Heart right ventricle (tissue), 16 donors: ENCODE measurements around the gene S100A2. TPM values are rescaled to one million over a fixed set of nuclear protein-coding genes. Genes with fewer than 3 reads are reported as not detected.
"Not testable (repeated sequence)": the region's sequence is repeated elsewhere in the genome, so short reads cannot be mapped to it uniquely, and the experiment has no call there.

Source experiments
- ATAC-seq, 8 donors: fragments of 200-7000 bp; cut with Tn5 transposase; one replicate each; pipeline ENCODE4 v1.9.1; 2020; ENCODE audit warnings: mild to moderate bottlenecking in 8 of 8, moderate library complexity in 8 of 8, moderate number of reproducible peaks in 1 of 8
- DNase-seq, 2 donors: peaks; one replicate each; pipeline ENCODE4 v3.0.0-alpha.2; 2020
- H3K27ac ChIP-seq, 10 donors: fragments of 200-600 bp; sonication (generic) in 2 of 10; one replicate each; pipeline versions ENCODE4 v1.5.0 to v1.8.0; 2020 to 2022; ENCODE audit warnings: mild to moderate bottlenecking in 3 of 10
- H3K27me3 ChIP-seq, 7 donors: fragments of 200-600 bp; one replicate each; pipeline ENCODE4 v1.8.0; 2021 to 2022; ENCODE audit warnings: mild to moderate bottlenecking in 2 of 7
- H3K36me3 ChIP-seq, 9 donors: fragments of 200-600 bp; sonication (generic) in 1 of 9; one replicate each; pipeline versions ENCODE4 v1.5.0 to v1.8.0; 2020 to 2022; ENCODE audit warnings: mild to moderate bottlenecking in 2 of 9
- H3K4me1 ChIP-seq, 9 donors: fragments of 200-600 bp; sonication (generic) in 1 of 9; one replicate each; pipeline versions ENCODE4 v1.5.0 to v1.8.0; 2020 to 2022; ENCODE audit warnings: mild to moderate bottlenecking in 4 of 9
- H3K4me3 ChIP-seq, 10 donors: fragments of 200-600 bp; sonication (generic) in 2 of 10; one replicate each; pipeline versions ENCODE4 v1.5.0 to v1.8.0; 2020 to 2022; ENCODE audit warnings: mild to moderate bottlenecking in 7 of 10, moderate library complexity in 2 of 10
- H3K9me3 ChIP-seq, 11 donors: fragments of 200-600 bp in 10 of 11; sonication (generic) in 2 of 11; one replicate each; pipeline versions ENCODE4 v1.5.0 to v1.8.0; 2013 to 2022; ENCODE audit warnings: mild to moderate bottlenecking in 2 of 11, control low read depth in 1 of 11, moderate library complexity in 1 of 11
- WGBS, 2 donors: extraction: QIAGEN DNeasy Blood & Tissue Kit; methylation state at CpG; one replicate each; pipeline ENCODE4 v1.1.7; 2013; ENCODE audit warnings: inconsistent platforms in 1 of 2; 5-methylcytosine and 5-hydroxymethylcytosine counted together
- intact Hi-C, 10 donors: fragments of 100-400 bp; cut with DNase I; formaldehyde crosslinking; loops; one replicate each; pipeline versions ENCODE4 v1.11.1 to v1.14.2; 2022
- polyA plus RNA-seq, 2 donors: library from polyadenylated mRNA; stranded (reverse); fragments of 200-250 nt; gene quantifications; one replicate each; pipeline ENCODE4 v1.2.3, GENCODE V29; 2013
- total RNA-seq, 10 donors: library from RNA; stranded (reverse); fragmentation: NEBNext Ultra II Directional in 3 of 10; extraction: Animal tissue kit (Norgen Biotek cat#: 25700) in 3 of 10; gene quantifications; one replicate each; pipeline versions ENCODE4 v1.2.1 to v1.2.4, GENCODE V29; 2021 to 2023
- TF ChIP-seq, protein P1 (sequence below), 9 donors: fragments of 200-600 bp; sonication (generic) in 2 of 9; IDR thresholded peaks; one replicate each; pipeline versions ENCODE4 v1.5.0 to v1.8.0; 2021 to 2022; ENCODE audit warnings: antibody characterized with exemption in 9 of 9, mild to moderate bottlenecking in 5 of 9, moderate library complexity in 1 of 9
- donor health status: Arrhythmogenic right ventricular cardiomyopathy.
- donor health status: ischemic (EF 13 %, LVEDD 7.1; RV severe dilation, severe dysfunction).
- donor health status: healthy with polysubstance abuse.
- donor health status: DM: no; HTN: yes; CAD: no.
- donor health status: DM: no; HTN: no; CAD: no.
- donor health status: ischemic (EF 25% LVEDD 6.9; RV normal size, moderate dysfunction).
- donor health status: ischemic (EF 25% LVEDD 5.7; RV mildly dilated, moderate dysfunction).
- donor health status: healthy.
- donor health status: DM: yes; HTN: yes; CAD: no.
- donor health status: Ischemic cardiomyopathy.
- donor health status: ischemic (EF 35%, LVEDD 5.7; RV mildly dilated, moderate dysfunction).
- donor health status: nonischemic (EF 11% LVEDD 7.7; RV severe dilation, severe dysfunction).
- donor health status: DM: yes; HTN: yes; CAD: no.
- donor health status: PGD.
- donor health status: ischemic (EF 29% LVEDD 5.4; RV normal size, mild dysfunction).
- donor health status: nonischemic (EF 23%, LVEDD 6.1; RV moderate dilation, normal function).

Gene S100A2
- total and polyA plus RNA-seq, 12 donors: 1.2 to 7.4 (median 3.1) TPM; not detected in 1

DNA sequence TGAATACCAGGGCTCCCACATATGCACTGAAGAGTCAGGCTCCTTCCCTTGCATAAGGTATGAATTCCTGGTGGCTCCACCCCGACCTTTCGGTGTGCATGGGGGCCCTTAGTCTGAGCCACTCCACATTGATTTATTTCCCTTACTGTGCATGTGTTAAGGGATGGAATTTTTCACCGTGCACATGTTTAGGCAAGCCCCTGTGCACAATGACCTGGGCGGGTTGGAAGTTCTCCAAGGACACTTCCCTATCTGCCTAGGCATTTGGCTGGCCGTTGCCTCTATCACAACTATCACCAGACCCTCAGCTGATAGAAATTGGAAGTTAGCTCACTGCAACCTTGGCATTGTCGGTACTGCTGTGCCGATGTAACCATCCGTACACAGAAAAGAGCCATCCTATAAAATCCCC, 39.5 kb downstream of the S100A2 start:
- H3K27me3 ChIP-seq: no peaks in the 10 kb centered on the region
- 29 to 33% methylated on average over 8 of the region's 8 CpGs for WGBS, 2 donors
- H3K36me3 ChIP-seq: no peaks in the 10 kb centered on the region
- ATAC-seq (peak in 4 of 8 donors; percentile 19 to 37 (median 28)), DNase-seq (no peak)
- no peak overlapping the region for H3K4me3 ChIP-seq
- TF ChIP-seq, protein P1, sequence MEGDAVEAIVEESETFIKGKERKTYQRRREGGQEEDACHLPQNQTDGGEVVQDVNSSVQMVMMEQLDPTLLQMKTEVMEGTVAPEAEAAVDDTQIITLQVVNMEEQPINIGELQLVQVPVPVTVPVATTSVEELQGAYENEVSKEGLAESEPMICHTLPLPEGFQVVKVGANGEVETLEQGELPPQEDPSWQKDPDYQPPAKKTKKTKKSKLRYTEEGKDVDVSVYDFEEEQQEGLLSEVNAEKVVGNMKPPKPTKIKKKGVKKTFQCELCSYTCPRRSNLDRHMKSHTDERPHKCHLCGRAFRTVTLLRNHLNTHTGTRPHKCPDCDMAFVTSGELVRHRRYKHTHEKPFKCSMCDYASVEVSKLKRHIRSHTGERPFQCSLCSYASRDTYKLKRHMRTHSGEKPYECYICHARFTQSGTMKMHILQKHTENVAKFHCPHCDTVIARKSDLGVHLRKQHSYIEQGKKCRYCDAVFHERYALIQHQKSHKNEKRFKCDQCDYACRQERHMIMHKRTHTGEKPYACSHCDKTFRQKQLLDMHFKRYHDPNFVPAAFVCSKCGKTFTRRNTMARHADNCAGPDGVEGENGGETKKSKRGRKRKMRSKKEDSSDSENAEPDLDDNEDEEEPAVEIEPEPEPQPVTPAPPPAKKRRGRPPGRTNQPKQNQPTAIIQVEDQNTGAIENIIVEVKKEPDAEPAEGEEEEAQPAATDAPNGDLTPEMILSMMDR (IDR thresholded peaks at IDR 0.05): no peak
- no peaks in the 10 kb centered on the region for H3K9me3 ChIP-seq
- H3K27ac ChIP-seq: peak overlapping the region in 1 of 10 donors; percentile 18
- peaks cover 0 to 19% (median 14%) of the 10 kb centered on the region in 9 donors for H3K4me1 ChIP-seq
- intact Hi-C loops: no loop called here

DNA sequence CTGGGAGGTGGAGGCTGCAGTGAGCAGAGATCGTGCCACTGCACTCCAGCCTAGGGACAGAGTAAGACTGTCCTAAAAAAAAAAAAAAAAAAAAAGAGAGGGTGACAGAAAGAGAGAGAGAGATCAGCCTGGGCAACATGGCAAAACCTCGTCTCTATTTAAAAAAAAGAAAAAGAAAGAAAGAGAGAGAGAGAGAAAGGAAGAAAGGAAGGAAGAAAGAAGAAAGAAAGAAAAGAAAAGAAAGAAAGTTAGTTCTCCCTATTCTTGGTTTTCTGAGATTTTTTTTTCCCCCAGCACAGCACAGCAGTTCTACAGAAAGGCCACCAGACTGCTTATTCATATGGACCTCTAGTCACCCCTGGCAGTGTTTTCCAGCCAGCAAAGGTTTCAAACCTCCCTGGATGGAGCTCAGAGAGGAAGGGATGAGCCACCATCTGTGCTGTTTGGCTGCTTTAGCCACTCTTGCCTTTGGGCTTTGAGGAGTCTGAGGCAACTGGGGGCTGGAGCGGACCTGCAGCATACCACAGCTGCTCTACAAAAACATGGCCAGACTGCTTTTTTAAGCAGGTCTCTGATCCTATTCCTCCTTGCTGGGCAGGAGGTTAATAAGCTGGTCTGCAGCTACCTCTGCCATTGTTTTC, 40.4 kb downstream of the S100A2 start:
- no peak for DNase-seq
- intact Hi-C loops: no loop called here
- peak overlapping the region in 1 of 10 donors; percentile 14 for H3K27ac ChIP-seq
- no peaks in the 10 kb centered on the region for H3K9me3 ChIP-seq
- no peaks in the 10 kb centered on the region for H3K36me3 ChIP-seq
- H3K4me1 ChIP-seq: peaks cover 0 to 19% (median 14%) of the 10 kb centered on the region in 9 donors
- no peak overlapping the region for H3K4me3 ChIP-seq
- WGBS, 2 donors: 50 to 65% methylated on average over 3 of the region's 3 CpGs
- ATAC-seq: peak in 5 of 8 donors; percentile 44 to 81 (median 50)
- TF ChIP-seq, protein P1 (IDR thresholded peaks at IDR 0.05): no peak
- no peaks in the 10 kb centered on the region for H3K27me3 ChIP-seq

DNA sequence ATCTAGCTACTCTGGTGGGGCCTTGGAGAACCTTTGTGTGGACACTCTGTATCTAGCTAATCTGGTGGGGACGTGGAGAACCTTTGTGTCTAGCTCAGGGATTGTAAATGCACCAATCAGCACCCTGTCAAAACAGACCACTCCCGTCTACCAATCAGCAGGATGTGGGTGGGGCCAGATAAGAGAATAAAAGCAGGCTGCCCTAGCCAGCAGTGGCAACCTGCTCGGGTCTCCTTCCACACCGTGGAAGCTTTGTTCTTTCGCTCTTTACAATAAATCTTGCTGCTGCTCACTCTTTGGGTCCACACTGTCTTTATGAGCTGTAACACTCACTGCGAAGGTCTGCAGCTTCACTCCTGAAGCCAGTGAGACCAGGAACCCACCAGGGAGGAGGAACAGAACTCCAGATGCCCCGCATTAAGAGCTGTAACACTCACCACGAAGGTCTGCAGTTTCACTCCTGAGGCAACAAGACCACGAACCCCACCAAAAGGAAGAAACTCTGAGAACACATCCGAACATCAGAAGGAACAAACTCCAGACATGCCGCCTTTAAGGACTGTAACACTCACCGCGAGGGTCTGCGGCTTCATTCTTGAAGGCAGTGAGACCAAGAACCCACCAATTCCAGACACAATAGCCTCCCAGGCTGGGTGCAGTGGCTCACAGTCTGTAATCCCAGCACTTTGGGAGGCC, 43.1 kb downstream of the S100A2 start:
- 78 to 80% methylated on average over 13 to 14 of the region's 14 CpGs for WGBS, 2 donors
- H3K4me3 ChIP-seq, DNase-seq, ATAC-seq, intact Hi-C loops, H3K36me3 ChIP-seq, H3K27ac ChIP-seq, H3K27me3 ChIP-seq, H3K9me3 ChIP-seq: not testable (repeated sequence)
- H3K4me1 ChIP-seq: peaks cover 0 to 28% (median 14%) of the 10 kb centered on the region in 9 donors

DNA sequence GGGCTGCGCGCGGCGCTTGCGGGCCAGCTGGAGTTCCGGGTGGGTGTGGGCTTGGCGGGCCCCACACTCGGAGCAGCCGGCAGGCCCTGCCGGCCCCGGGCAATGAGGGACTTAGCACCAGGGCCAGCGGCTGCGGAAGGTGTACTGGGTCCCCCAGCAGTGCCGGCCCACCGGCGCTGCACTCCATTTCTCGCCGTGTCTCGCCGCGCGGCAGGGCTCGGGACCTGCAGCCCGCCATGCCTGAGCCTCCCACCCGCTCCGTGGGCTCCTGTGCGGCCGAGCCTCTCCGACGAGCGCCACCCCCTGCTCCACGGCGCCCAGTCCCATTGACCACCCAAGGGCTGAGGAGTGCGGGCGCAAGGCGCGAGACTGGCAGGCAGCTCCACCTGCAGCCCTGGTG, 43.8 kb downstream of the S100A2 start:
- H3K27ac ChIP-seq, DNase-seq, H3K4me3 ChIP-seq, H3K27me3 ChIP-seq, H3K9me3 ChIP-seq, intact Hi-C loops, H3K36me3 ChIP-seq, ATAC-seq: not testable (repeated sequence)
- 97% methylated on average over 33 to 37 of the region's 37 CpGs for WGBS, 2 donors
- H3K4me1 ChIP-seq: peaks cover 0 to 28% (median 14%) of the 10 kb centered on the region in 9 donors

DNA sequence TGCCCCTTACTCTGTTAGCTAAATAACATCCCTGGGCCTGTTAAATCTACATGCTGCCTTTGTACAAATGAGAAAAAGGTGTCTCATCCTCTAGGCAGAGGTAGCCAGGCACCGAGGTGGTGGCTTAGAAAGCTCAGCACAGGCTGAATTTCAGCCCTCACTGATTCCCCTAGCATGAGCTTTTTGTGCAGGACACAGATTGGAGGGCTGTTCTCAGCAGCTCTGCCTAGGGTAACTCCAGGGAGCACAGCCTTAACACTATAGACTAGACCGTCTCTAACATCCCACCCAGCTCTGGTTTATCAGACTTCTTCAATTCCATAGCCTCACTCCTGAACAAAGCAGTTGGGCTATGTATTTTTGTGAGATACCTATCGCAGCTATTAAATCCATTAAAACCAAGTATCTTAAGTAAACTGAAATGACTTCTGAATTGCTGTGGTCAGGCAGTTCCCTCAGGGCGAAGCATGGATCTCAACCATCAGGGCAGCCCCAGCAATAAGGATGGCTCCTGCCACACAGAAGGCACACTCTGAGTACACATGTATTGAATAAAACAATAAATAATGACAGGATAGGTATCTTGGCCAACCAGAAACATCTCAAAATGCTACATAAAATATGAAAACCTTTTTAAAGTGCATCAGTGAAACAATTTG, 44.7 kb downstream of the S100A2 start:
- ATAC-seq: no peak
- intact Hi-C loops: no loop called here
- no peak for DNase-seq
- 92 to 96% methylated on average over 4 of the region's 4 CpGs for WGBS, 2 donors
- peaks cover 0 to 25% (median 8%) of the 10 kb centered on the region in 9 donors for H3K4me1 ChIP-seq
- no peaks in the 10 kb centered on the region for H3K9me3 ChIP-seq
- TF ChIP-seq, protein P1 (IDR thresholded peaks at IDR 0.05): no peak
- H3K27me3 ChIP-seq: no peaks in the 10 kb centered on the region
- H3K27ac ChIP-seq: no peak overlapping the region
- no peak overlapping the region for H3K4me3 ChIP-seq
- no peaks in the 10 kb centered on the region for H3K36me3 ChIP-seq

DNA sequence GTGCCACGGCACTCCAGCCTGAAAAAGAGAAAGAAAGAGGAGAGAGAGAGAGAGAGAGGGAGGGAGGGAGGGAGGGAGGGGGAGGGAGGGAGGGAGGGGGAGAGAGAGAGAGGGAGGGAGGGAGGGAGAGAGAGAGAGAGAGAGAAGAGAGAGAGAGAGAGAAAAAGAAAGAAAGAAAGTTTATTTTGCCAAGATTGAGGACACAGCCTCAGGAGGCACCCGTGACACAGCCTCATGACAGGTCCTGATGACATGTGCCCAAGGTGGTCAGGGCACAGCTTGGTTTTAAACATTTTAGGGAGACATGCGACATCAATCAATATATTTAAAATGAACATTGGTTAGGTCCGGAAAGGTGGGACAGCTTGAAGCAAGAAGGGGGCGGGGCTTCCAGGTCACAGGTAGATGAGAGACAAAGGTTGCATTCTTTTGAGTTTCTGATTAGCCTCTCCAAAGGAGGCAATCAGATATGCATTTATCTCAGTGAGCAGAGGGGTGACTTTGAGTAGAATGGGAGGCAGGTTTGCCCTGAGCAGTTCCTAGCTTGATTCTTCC, 45.4 kb downstream of the S100A2 start:
- ATAC-seq: not testable (repeated sequence)

More for the DNA sequence above, 45.4 kb downstream of the S100A2 start:
- H3K27ac ChIP-seq, H3K36me3 ChIP-seq, H3K4me3 ChIP-seq, intact Hi-C loops, H3K9me3 ChIP-seq, DNase-seq, H3K27me3 ChIP-seq: not testable (repeated sequence)
- peaks cover 0 to 26% (median 4%) of the 10 kb centered on the region in 9 donors for H3K4me1 ChIP-seq
- WGBS, 2 donors: 87 to 90% methylated on average over 5 of the region's 5 CpGs
